Measurements from ENCODE around the gene SMARCA2.
A peak's percentile ranks its signal among the peaks of the same experiment; 100 is the strongest.

The SMARCA2 gene

GRCh38 chr9:2000314-2000713 is 14.8 kb upstream of the SMARCA2 start:
- no peaks in the 10 kb centered on the region for H3K36me3 ChIP-seq (ENCODE audit: control insufficient read depth, insufficient read depth, low read length)
- TF ChIP-seq CTCF (IDR thresholded peaks at IDR 0.05; ENCODE audit: insufficient read depth, low read length, poor library complexity, severe bottlenecking): no peak
- no peaks in the 10 kb centered on the region for H3K27me3 ChIP-seq (replicated peaks; ENCODE audit: control insufficient read depth, insufficient read depth, low read length)
- no peak overlapping the region for H3K4me3 ChIP-seq (replicated peaks; ENCODE audit: low read depth, low read length)
- DNase-seq (ENCODE audit: extremely low read depth, insufficient read length): no peak

- H3K4me3 ChIP-seq (replicated peaks; ENCODE audit: low read depth, low read length): no peak overlapping the region
- DNase-seq (ENCODE audit: extremely low read depth, insufficient read length): no peak
- no peaks in the 10 kb centered on the region for H3K27me3 ChIP-seq (replicated peaks; ENCODE audit: control insufficient read depth, insufficient read depth, low read length)
- H3K36me3 ChIP-seq (ENCODE audit: control insufficient read depth, insufficient read depth, low read length): no peaks in the 10 kb centered on the region
- no peak for TF ChIP-seq CTCF (IDR thresholded peaks at IDR 0.05; ENCODE audit: insufficient read depth, low read length, poor library complexity, severe bottlenecking)
Measured at GRCh38 chr9:2008372-2008771, 6.8 kb upstream of the SMARCA2 start.

- Histone ChIP-seq H3K36me3 (ENCODE audit: control insufficient read depth, insufficient read depth, low read length) (no peaks in the 10 kb centered on the region), H3K4me3 (replicated peaks; ENCODE audit: low read depth, low read length) (peak overlapping the region; percentile 11; the same call in 1 of the 2 replicates), H3K27me3 (replicated peaks; ENCODE audit: control insufficient read depth, insufficient read depth, low read length) (no peaks in the 10 kb centered on the region)
- peak; percentile 67 for DNase-seq (ENCODE audit: extremely low read depth, insufficient read length)
- no peak for TF ChIP-seq CTCF (IDR thresholded peaks at IDR 0.05; ENCODE audit: insufficient read depth, low read length, poor library complexity, severe bottlenecking)
Measured at GRCh38 chr9:2012347-2012746, 2.8 kb upstream of the SMARCA2 start.

- Histone ChIP-seq H3K27me3 (replicated peaks; ENCODE audit: control insufficient read depth, insufficient read depth, low read length) (no peaks in the 10 kb centered on the region), H3K4me3 (replicated peaks; ENCODE audit: low read depth, low read length) (peak overlapping the region; percentile 93), H3K36me3 (ENCODE audit: control insufficient read depth, insufficient read depth, low read length) (no peaks in the 10 kb centered on the region; the same call in 1 of the 2 replicates)
- TF ChIP-seq CTCF (IDR thresholded peaks at IDR 0.05; ENCODE audit: insufficient read depth, low read length, poor library complexity, severe bottlenecking): no peak
- DNase-seq (ENCODE audit: extremely low read depth, insufficient read length): no peak
Measured at GRCh38 chr9:2013743-2014475, 1.2 kb upstream of the SMARCA2 start.

GRCh38 chr9:2015581-2016407 is 647 bp downstream of the SMARCA2 start:
- TF ChIP-seq CTCF (IDR thresholded peaks at IDR 0.05; ENCODE audit: insufficient read depth, low read length, poor library complexity, severe bottlenecking): no peak
- Histone ChIP-seq H3K27me3 (replicated peaks; ENCODE audit: control insufficient read depth, insufficient read depth, low read length) (no peaks in the 10 kb centered on the region), H3K36me3 (ENCODE audit: control insufficient read depth, insufficient read depth, low read length) (no peaks in the 10 kb centered on the region; the same call in 1 of the 2 replicates), H3K4me3 (replicated peaks; ENCODE audit: low read depth, low read length) (peak overlapping the region; percentile 91)
- DNase-seq (ENCODE audit: extremely low read depth, insufficient read length): peak; percentile 71
